Measurements from ENCODE around the gene CLDN34. TPM values are rescaled to one million over a fixed set of nuclear protein-coding genes. Genes with fewer than 3 reads are reported as not detected.

CLDN34 gene, protein sequence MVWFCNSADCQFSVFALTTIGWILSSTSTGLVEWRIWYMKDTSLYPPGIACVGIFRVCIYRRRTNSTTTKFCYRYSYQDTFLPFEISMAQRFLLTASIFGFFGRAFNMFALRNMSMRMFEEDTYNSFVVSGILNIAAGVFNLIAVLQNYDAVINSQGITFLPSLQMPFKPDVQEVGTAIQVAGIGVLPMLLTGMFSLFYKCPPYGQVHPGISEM
- total RNA-seq (2022; extraction: Qiagen RNA extraction; ENCODE audit: low read depth) = not detected in 5 replicates

GRCh38 chrX:9966775-9967408 lies at the start of gene CLDN34:
TSS of gene CLDN34 (plus strand) at chrX:9967358. CDS start at chrX:9967358, 0 bp downstream.

Other genes with a start within 250 kb of the CLDN34 start
- gene GPR143, start 201.5 kb upstream of the CLDN34 start, total RNA-seq (2022; extraction: Qiagen RNA extraction; ENCODE audit: low read depth) = 0.16 to 0.33 TPM (median 0.27 TPM) in 4 of 5 replicates, not detected in the other
- 0.27 to 0.35 TPM (median 0.32 TPM) in 5 replicates for gene SHROOM2, start 180.9 kb upstream of the CLDN34 start, total RNA-seq (2022; extraction: Qiagen RNA extraction; ENCODE audit: low read depth)
- gene CLCN4, start 189.6 kb downstream of the CLDN34 start, total RNA-seq (2022; extraction: Qiagen RNA extraction; ENCODE audit: low read depth) = 3.1 to 5.9 TPM (median 4.0 TPM) in 5 replicates

All from A549 treated with RU486 at 1 μM for 4 hours (cell line).